ENCODE data around the gene ACTN3.
A peak's percentile ranks its signal among the peaks of the same experiment; 100 is the strongest.

ACTN3 gene
- long read RNA-seq, result 0 reads

DNA sequence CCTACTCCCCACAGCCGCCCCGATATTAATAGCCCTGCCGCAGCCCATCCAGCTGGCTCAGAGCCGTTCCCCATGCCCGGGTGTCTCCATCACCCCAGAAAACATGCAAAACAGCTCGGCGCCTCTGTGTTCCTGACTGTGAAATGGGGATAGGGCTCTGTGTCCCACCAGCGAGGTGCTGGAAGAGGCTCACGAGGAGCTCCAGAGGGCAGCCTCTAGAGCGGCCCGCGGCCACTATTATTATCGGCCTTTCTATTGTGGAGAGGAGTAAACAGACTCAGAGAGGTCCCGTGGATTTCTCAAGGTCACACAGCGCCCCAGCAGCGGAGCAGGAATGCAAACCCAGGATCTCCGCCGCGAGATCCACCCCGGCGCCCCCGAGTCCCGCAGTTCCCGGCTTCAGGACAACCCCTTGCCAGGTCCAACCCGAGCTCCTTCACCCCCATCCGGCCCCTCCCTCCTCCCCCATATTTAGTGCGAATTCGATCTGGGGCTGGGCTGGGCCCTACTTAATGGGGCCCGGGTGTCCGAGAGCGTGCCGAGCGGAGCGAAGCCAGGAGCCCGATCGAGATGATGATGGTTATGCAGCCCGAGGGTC lies at the start of gene ACTN3:
TSS of gene ACTN3 (plus strand) at position 536 of the 598 bp plus-strand sequence. CDS start at position 571, 35 bp downstream.
- no peak for DNase-seq (ENCODE audit: low read depth in 1 of 2, low spot score in 1 of 2)
- Histone ChIP-seq H3K27me3 (ENCODE audit: insufficient read depth, poor library complexity, severe bottlenecking) (peaks cover 2% of the 10 kb centered on the region), H3K4me3 (replicated peaks; ENCODE audit: insufficient read depth, low read length) (peak within 1 kb of the TSS; percentile 88), H3K27ac (replicated peaks) (peak within 1 kb of the TSS; percentile 55)
- no peak for TF ChIP-seq SPI1 (IDR thresholded peaks at IDR 0.05; ENCODE audit: borderline replicate concordance, low read depth)

- H3K27ac ChIP-seq (replicated peaks), result no peak overlapping the region
- H3K27me3 ChIP-seq (ENCODE audit: insufficient read depth, poor library complexity, severe bottlenecking), result no peaks in the 10 kb centered on the region
- no peak overlapping the region for H3K4me3 ChIP-seq (replicated peaks; ENCODE audit: insufficient read depth, low read length)
- no peak for DNase-seq (ENCODE audit: low read depth in 1 of 2, low spot score in 1 of 2)
- TF ChIP-seq SPI1 (IDR thresholded peaks at IDR 0.05; ENCODE audit: borderline replicate concordance, low read depth) (no peak), GABPA (IDR thresholded peaks at IDR 0.05; ENCODE audit: low read depth) (no peak), CTCF (IDR thresholded peaks at IDR 0.05; ENCODE audit: insufficient read depth, low read length) (no peak), POLR2AphosphoS5 (IDR thresholded peaks at IDR 0.05; ENCODE audit: low read depth) (no peak)
- TF ChIP-seq, protein P1, sequence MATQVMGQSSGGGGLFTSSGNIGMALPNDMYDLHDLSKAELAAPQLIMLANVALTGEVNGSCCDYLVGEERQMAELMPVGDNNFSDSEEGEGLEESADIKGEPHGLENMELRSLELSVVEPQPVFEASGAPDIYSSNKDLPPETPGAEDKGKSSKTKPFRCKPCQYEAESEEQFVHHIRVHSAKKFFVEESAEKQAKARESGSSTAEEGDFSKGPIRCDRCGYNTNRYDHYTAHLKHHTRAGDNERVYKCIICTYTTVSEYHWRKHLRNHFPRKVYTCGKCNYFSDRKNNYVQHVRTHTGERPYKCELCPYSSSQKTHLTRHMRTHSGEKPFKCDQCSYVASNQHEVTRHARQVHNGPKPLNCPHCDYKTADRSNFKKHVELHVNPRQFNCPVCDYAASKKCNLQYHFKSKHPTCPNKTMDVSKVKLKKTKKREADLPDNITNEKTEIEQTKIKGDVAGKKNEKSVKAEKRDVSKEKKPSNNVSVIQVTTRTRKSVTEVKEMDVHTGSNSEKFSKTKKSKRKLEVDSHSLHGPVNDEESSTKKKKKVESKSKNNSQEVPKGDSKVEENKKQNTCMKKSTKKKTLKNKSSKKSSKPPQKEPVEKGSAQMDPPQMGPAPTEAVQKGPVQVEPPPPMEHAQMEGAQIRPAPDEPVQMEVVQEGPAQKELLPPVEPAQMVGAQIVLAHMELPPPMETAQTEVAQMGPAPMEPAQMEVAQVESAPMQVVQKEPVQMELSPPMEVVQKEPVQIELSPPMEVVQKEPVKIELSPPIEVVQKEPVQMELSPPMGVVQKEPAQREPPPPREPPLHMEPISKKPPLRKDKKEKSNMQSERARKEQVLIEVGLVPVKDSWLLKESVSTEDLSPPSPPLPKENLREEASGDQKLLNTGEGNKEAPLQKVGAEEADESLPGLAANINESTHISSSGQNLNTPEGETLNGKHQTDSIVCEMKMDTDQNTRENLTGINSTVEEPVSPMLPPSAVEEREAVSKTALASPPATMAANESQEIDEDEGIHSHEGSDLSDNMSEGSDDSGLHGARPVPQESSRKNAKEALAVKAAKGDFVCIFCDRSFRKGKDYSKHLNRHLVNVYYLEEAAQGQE (IDR thresholded peaks at IDR 0.05; ENCODE audit: insufficient replicate concordance, low read depth), result no peak
Observed at GRCh38 chr11:66497206-66497605, 49.5 kb upstream of the ACTN3 start.

GRCh38 chr11:66498506-66498905 lies 48.2 kb upstream of the ACTN3 start:
- DNase-seq (ENCODE audit: low read depth in 1 of 2, low spot score in 1 of 2), result no peak
- Histone ChIP-seq H3K4me3 (replicated peaks; ENCODE audit: insufficient read depth, low read length) (no peak overlapping the region), H3K27me3 (ENCODE audit: insufficient read depth, poor library complexity, severe bottlenecking) (no peaks in the 10 kb centered on the region), H3K27ac (replicated peaks) (no peak overlapping the region)
- TF ChIP-seq POLR2AphosphoS5 (IDR thresholded peaks at IDR 0.05; ENCODE audit: low read depth), result no peak
- no peak for TF ChIP-seq CTCF (IDR thresholded peaks at IDR 0.05; ENCODE audit: insufficient read depth, low read length)
- no peak for TF ChIP-seq SPI1 (IDR thresholded peaks at IDR 0.05; ENCODE audit: borderline replicate concordance, low read depth)
- TF ChIP-seq GABPA (IDR thresholded peaks at IDR 0.05; ENCODE audit: low read depth), result no peak
- TF ChIP-seq, protein P1 (IDR thresholded peaks at IDR 0.05; ENCODE audit: insufficient replicate concordance, low read depth), result no peak

DNA sequence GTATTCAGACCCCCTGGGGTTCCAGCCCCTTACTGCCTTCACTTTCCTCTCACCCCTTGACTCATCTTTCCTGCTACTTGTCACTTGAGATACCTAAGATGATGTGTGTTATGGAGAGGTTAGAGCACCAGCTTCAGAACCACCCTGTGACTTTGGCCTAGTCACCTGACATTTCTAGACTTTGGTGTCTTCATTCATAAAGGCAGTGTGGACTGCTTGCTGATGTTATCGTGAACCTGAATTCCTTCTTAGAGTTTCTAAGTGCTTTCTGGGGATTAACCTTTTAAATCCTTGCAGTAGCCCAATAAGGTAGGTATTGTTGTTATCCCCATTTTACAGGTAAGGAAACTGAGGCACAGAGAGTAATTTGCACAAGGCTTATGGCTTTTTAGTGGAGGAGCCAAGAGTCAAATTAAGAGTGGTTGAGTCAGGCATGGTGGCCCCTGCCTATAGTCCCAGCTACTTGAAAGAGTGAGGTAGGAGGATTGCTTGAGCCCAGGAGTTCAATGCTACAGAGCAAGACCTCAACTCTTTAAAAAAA lies 41.4 kb upstream of the ACTN3 start:
- Histone ChIP-seq H3K27ac (replicated peaks) (no peak overlapping the region), H3K4me3 (replicated peaks; ENCODE audit: insufficient read depth, low read length) (no peak overlapping the region), H3K27me3 (ENCODE audit: insufficient read depth, poor library complexity, severe bottlenecking) (no peaks in the 10 kb centered on the region)
- DNase-seq (ENCODE audit: low read depth in 1 of 2, low spot score in 1 of 2), result no peak
- TF ChIP-seq CTCF (IDR thresholded peaks at IDR 0.05; ENCODE audit: insufficient read depth, low read length) (no peak), GABPA (IDR thresholded peaks at IDR 0.05; ENCODE audit: low read depth) (no peak), SPI1 (IDR thresholded peaks at IDR 0.05; ENCODE audit: borderline replicate concordance, low read depth) (no peak), POLR2AphosphoS5 (IDR thresholded peaks at IDR 0.05; ENCODE audit: low read depth) (no peak)
- TF ChIP-seq, protein P1 (IDR thresholded peaks at IDR 0.05; ENCODE audit: insufficient replicate concordance, low read depth), result no peak
